Smooth muscle cell (in vitro differentiated cells): ENCODE data around the gene BEND6. TPM values are rescaled to one million over a fixed set of nuclear protein-coding genes. Genes with fewer than 3 reads are reported as not detected.

Experiments used
- DNase-seq: peaks from one replicate; lab custom pipeline; 2025; ENCODE audit not compliant: unreplicated experiment; lab: John Stamatoyannopoulos, UW
- H2AFZ ChIP-seq: fragments of 200-600 bp; sonication (generic); 2 replicates; pipeline ENCODE4 v1.6.0; 2016; ENCODE audit warnings: antibody characterized with exemption, low read depth, mild to moderate bottlenecking
- H3F3A ChIP-seq: fragments of 200-600 bp; sonication (generic); 2 replicates; pipeline ENCODE4 v1.6.0; 2017; ENCODE audit warnings: antibody characterized with exemption, low read depth
- H3K27ac ChIP-seq: fragments of 200-600 bp; sonication (generic); 2 replicates; pipeline ENCODE4 v1.5.1; 2016; ENCODE audit warnings: low read depth, mild to moderate bottlenecking
- H3K27me3 ChIP-seq: fragments of 200-600 bp; sonication (generic); 2 replicates; pipeline ENCODE4 v1.6.1; 2016; ENCODE audit warnings: low read depth, mild to moderate bottlenecking
- H3K36me3 ChIP-seq: fragments of 200-600 bp; sonication (generic); 2 replicates; pipeline ENCODE4 v1.5.1; 2016; ENCODE audit warnings: low read depth
- H3K4me1 ChIP-seq: fragments of 200-600 bp; sonication (generic); 2 replicates; pipeline ENCODE4 v1.5.1; 2016; ENCODE audit warnings: low read depth
- H3K4me2 ChIP-seq: fragments of 200-600 bp; sonication (generic); 2 replicates; pipeline ENCODE4 v1.6.0; 2016; ENCODE audit warnings: mild to moderate bottlenecking
- H3K4me3 ChIP-seq: fragments of 200-600 bp; sonication (generic); 2 replicates; pipeline ENCODE4 v1.5.1; 2016; ENCODE audit warnings: mild to moderate bottlenecking
- H3K79me2 ChIP-seq: fragments of 200-600 bp; sonication (generic); 2 replicates; pipeline ENCODE4 v1.6.0; 2016; ENCODE audit warnings: low read depth, mild to moderate bottlenecking
- H3K9ac ChIP-seq: fragments of 200-600 bp; sonication (generic); 2 replicates; pipeline ENCODE4 v1.6.0; 2016; ENCODE audit warnings: low read depth
- H3K9me3 ChIP-seq: fragments of 200-600 bp; sonication (generic); replicated peaks from 2 replicates; pipeline ENCODE4 v1.5.1; 2016; ENCODE audit warnings: low read depth
- H4K20me1 ChIP-seq: fragments of 200-600 bp; sonication (generic); 2 replicates; pipeline ENCODE4 v1.6.0; 2016; ENCODE audit warnings: low read depth
- WGBS: methylation state at CpG from one replicate; pipeline ENCODE4 v1.1.7; 2016; ENCODE audit warnings: low lambda C conversion rate; 5-methylcytosine and 5-hydroxymethylcytosine counted together
- polyA plus RNA-seq: library from polyadenylated mRNA; unstranded; fragments of >200 nt; fragmentation: Nextera tagmentation; extraction: Ambion mirVana; gene quantifications from 2 replicates; pipeline ENCODE4 v1.2.1, GENCODE V29; 2016
- total RNA-seq: library from RNA; depleted of rRNA; stranded (reverse); fragments of >200 nt; gene quantifications from 2 replicates; pipeline ENCODE4 v1.2.3, GENCODE V29; 2014
- TF ChIP-seq, protein P1 (sequence below): fragments of 200-600 bp; sonication (generic); IDR thresholded peaks from 2 replicates; pipeline ENCODE4 v1.5.1; 2017; ENCODE audit warnings: borderline replicate concordance, mild to moderate bottlenecking, antibody characterized with exemption; ENCODE audit not compliant: insufficient read depth, poor library complexity, severe bottlenecking

BEND6 gene
- total and polyA plus RNA-seq, 2 experiments from 2014 or later, result 4.8 to 5.5 TPM

GRCh38 chr6:56978530-56978929 is 23.6 kb downstream of the BEND6 start:
- Histone ChIP-seq H3K27me3 (no peaks in the 10 kb centered on the region), H3K79me2 (no peaks in the 10 kb centered on the region), H2AFZ (no peak overlapping the region), H3F3A (no peaks in the 10 kb centered on the region), H3K27ac (no peak overlapping the region), H3K9ac (no peak overlapping the region), H3K36me3 (no peaks in the 10 kb centered on the region), H3K4me1 (no peaks in the 10 kb centered on the region), H3K4me2 (no peak overlapping the region), H3K4me3 (no peak overlapping the region), H3K9me3 (peaks cover 11% of the 10 kb centered on the region), H4K20me1 (no peaks in the 10 kb centered on the region)
- 100% methylated on average over 1 of the region's 1 CpG for WGBS
- DNase-seq, result no peak
- TF ChIP-seq, protein P1, sequence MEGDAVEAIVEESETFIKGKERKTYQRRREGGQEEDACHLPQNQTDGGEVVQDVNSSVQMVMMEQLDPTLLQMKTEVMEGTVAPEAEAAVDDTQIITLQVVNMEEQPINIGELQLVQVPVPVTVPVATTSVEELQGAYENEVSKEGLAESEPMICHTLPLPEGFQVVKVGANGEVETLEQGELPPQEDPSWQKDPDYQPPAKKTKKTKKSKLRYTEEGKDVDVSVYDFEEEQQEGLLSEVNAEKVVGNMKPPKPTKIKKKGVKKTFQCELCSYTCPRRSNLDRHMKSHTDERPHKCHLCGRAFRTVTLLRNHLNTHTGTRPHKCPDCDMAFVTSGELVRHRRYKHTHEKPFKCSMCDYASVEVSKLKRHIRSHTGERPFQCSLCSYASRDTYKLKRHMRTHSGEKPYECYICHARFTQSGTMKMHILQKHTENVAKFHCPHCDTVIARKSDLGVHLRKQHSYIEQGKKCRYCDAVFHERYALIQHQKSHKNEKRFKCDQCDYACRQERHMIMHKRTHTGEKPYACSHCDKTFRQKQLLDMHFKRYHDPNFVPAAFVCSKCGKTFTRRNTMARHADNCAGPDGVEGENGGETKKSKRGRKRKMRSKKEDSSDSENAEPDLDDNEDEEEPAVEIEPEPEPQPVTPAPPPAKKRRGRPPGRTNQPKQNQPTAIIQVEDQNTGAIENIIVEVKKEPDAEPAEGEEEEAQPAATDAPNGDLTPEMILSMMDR, result no peak

DNA sequence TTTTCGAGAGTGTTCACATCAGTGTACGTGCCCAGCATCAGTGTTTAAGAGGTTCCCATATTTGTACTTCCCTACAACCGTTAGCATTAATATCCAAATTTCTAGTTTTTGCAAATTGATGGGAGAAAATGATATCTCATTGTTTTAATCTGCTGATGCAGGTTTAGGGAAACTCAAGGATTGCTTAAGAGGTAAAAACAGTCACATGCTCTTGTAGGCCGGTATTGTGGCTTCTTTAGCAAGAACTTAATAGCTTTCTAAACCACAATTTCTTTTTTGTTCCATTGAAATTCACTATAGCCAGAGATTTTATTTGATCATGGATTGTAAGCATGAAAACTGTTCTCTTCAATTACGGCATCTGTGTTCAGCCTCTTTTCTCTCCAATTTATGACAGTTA is 29.5 kb downstream of the BEND6 start:
- 82% methylated on average over 5 of the region's 5 CpGs for WGBS
- Histone ChIP-seq H3K27ac (no peak overlapping the region), H2AFZ (no peak overlapping the region), H3K4me1 (no peaks in the 10 kb centered on the region), H3F3A (no peaks in the 10 kb centered on the region), H3K36me3 (no peaks in the 10 kb centered on the region), H3K4me3 (no peak overlapping the region), H4K20me1 (no peaks in the 10 kb centered on the region), H3K27me3 (no peaks in the 10 kb centered on the region), H3K79me2 (no peaks in the 10 kb centered on the region), H3K4me2 (no peak overlapping the region), H3K9me3 (no peaks in the 10 kb centered on the region), H3K9ac (no peak overlapping the region)
- TF ChIP-seq, protein P1, result no peak
- no peak for DNase-seq

GRCh38 chr6:56984884-56985283 is 30.0 kb downstream of the BEND6 start:
- H3K4me2 ChIP-seq, result no peak overlapping the region
- no peaks in the 10 kb centered on the region for H3K27me3 ChIP-seq
- 89% methylated on average over 2 of the region's 2 CpGs for WGBS
- TF ChIP-seq, protein P1, result no peak
- H3K9ac ChIP-seq, result no peak overlapping the region
- no peaks in the 10 kb centered on the region for H3K4me1 ChIP-seq
- no peak for DNase-seq
- no peaks in the 10 kb centered on the region for H3K9me3 ChIP-seq
- H3K36me3 ChIP-seq, result no peaks in the 10 kb centered on the region
- no peaks in the 10 kb centered on the region for H3K79me2 ChIP-seq
- no peak overlapping the region for H3K4me3 ChIP-seq
- H3K27ac ChIP-seq, result no peak overlapping the region
- no peaks in the 10 kb centered on the region for H4K20me1 ChIP-seq
- no peaks in the 10 kb centered on the region for H3F3A ChIP-seq
- no peak overlapping the region for H2AFZ ChIP-seq

DNA sequence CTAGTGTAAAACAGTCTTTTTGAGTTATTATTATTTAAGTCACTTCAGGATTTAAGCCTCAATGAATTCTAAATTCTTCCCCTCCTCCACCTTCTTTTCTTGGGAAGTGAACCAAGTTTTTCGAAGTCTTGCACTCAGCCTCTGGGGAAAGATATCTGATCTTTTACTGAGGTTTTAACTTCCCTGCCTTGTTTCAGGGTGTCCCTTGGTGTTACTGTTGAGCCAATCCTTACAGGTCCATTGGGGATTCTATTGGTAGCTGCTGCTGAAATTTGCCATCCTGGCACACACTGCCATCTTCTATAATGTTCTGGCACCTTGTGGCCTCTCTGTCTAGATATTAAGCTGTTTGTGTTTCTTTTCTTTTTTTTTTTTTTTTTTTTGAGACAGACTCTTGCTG is 31.7 kb downstream of the BEND6 start:
- H2AFZ ChIP-seq, result no peak overlapping the region
- H3K36me3 ChIP-seq, result no peaks in the 10 kb centered on the region
- H3K79me2 ChIP-seq, result no peaks in the 10 kb centered on the region
- no peaks in the 10 kb centered on the region for H3F3A ChIP-seq
- H4K20me1 ChIP-seq, result no peaks in the 10 kb centered on the region
- H3K4me1 ChIP-seq, result no peaks in the 10 kb centered on the region
- DNase-seq, result no peak
- H3K9ac ChIP-seq, result no peak overlapping the region
- H3K4me3 ChIP-seq, result no peak overlapping the region
- WGBS, result 95% methylated on average over 1 of the region's 1 CpG
- H3K27ac ChIP-seq, result no peak overlapping the region
- H3K9me3 ChIP-seq, result no peaks in the 10 kb centered on the region
- H3K4me2 ChIP-seq, result no peak overlapping the region
- H3K27me3 ChIP-seq, result no peaks in the 10 kb centered on the region
- TF ChIP-seq, protein P1, result no peak
